Sigmoid colon (tissue), 4 donors: ENCODE results near the gene GUCY2F.

Experiments
- CTCF ChIP-seq, 4 experiments: fragments of 450-650 bp in 3 of 4; fragments of 200-600 bp in 1 of 4; IDR thresholded peaks; one replicate each; pipeline ENCODE4 v1.5.1; 2016 to 2019; ENCODE audit warnings: antibody characterized with exemption in 4 of 4, mild to moderate bottlenecking in 3 of 4, moderate library complexity in 2 of 4
- EP300 ChIP-seq, 4 donors: sonication (generic); formaldehyde crosslinking; IDR thresholded peaks; one replicate each; pipeline ENCODE4 v1.6.1; 2017; ENCODE audit warnings: antibody characterized with exemption in 4 of 4
- POLR2A ChIP-seq, 2 donors: fragments of 450-650 bp; IDR thresholded peaks; one replicate each; pipeline ENCODE4 v1.6.1; 2016; ENCODE audit warnings: antibody characterized with exemption in 2 of 2, mild to moderate bottlenecking in 2 of 2, moderate library complexity in 2 of 2
- POLR2AphosphoS5 ChIP-seq, 4 donors: sonication (generic); formaldehyde crosslinking; IDR thresholded peaks; one replicate each; pipeline ENCODE4 v1.6.1; 2017; ENCODE audit warnings: antibody characterized with exemption in 4 of 4

GRCh38 chrX:109409181-109409580 is 72.7 kb downstream of the GUCY2F start:
- TF ChIP-seq CTCF (IDR thresholded peaks at IDR 0.05) (no peak), POLR2A (IDR thresholded peaks at IDR 0.05) (no peak), POLR2AphosphoS5 (IDR thresholded peaks at IDR 0.05) (no peak), EP300 (IDR thresholded peaks at IDR 0.05) (no peak)
